Osteocyte (in vitro differentiated cells): ENCODE results near the gene VCPKMT. TPM values are rescaled to one million over a fixed set of nuclear protein-coding genes. Genes with fewer than 3 reads are reported as not detected.

Experiments
- DNase-seq: peaks from one replicate; pipeline ENCODE4 v3.0.0; 2021; ENCODE audit warnings: mixed read lengths; ENCODE audit not compliant: unreplicated experiment; ENCODE audit errors: extremely low spot score
- H3K27ac Mint-ChIP-seq: one replicate; pipeline ENCODE4 v1.8.0; 2021; ENCODE audit warnings: mild to moderate bottlenecking, mixed read lengths; ENCODE audit not compliant: unreplicated experiment
- H3K27me3 Mint-ChIP-seq: one replicate; pipeline ENCODE4 v1.8.0; 2021; ENCODE audit warnings: mixed read lengths; ENCODE audit not compliant: unreplicated experiment
- H3K36me3 Mint-ChIP-seq: one replicate; pipeline ENCODE4 v1.8.0; 2021; ENCODE audit warnings: mixed read lengths; ENCODE audit not compliant: unreplicated experiment
- H3K4me1 Mint-ChIP-seq: one replicate; pipeline ENCODE4 v1.8.0; 2021; ENCODE audit warnings: mixed read lengths; ENCODE audit not compliant: unreplicated experiment
- H3K4me3 Mint-ChIP-seq: one replicate; pipeline ENCODE4 v1.8.0; 2021; ENCODE audit warnings: mild to moderate bottlenecking, moderate library complexity, mixed read lengths; ENCODE audit not compliant: unreplicated experiment
- H3K9me3 Mint-ChIP-seq: one replicate; pipeline ENCODE4 v1.8.0; 2021; ENCODE audit warnings: mixed read lengths; ENCODE audit not compliant: unreplicated experiment
- CTCF ChIP-seq: fragments of 200-600 bp; sonication (generic); IDR thresholded peaks from 2 replicates; pipeline ENCODE4 v1.5.0; 2021; ENCODE audit warnings: antibody characterized with exemption, mild to moderate bottlenecking, moderate library complexity
- total RNA-seq: library from RNA; stranded (reverse); gene quantifications from 2 replicates; pipeline ENCODE4 v1.2.1, GENCODE V29; 2021

Gene VCPKMT
- total RNA-seq, 1 donor from 2014 or later: 10.1 TPM

DNA sequence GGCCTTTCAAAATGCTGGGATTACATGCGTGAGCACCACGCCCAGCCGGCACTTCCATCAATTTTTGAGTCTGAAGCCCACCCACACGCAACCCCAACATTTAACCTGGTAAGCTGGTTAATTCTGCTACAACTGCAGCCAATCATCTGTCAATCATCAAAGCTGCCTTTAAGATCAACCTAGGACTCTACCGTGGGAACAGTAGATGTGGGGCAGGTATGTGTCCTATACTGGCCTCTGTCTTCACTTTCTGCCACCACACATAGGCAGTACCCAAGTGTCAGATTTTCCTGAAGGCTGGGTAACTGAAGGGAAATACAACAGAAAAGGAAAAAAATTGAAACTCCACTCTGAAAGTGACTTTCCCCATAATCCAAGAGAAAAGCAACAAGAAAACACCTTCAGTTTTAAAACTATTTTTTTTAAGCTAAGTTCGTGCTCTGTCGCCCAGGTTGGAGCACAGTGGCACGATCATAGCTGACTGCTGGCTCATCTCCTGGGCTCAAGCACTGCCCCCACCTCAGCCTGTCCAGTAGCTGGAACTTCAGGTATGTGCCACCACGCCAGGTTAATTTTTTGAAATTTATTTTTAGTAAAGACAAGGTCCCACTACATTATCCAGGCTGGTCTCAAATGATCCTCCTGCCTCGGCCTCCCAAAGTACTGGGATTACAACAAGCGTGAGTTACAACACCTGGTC lies 22.2 kb downstream of the VCPKMT start:
- H3K4me1 Mint-ChIP-seq: no peaks in the 10 kb centered on the region
- H3K27ac Mint-ChIP-seq: no peak overlapping the region
- DNase-seq: no peak
- no peaks in the 10 kb centered on the region for H3K27me3 Mint-ChIP-seq
- H3K4me3 Mint-ChIP-seq: no peak overlapping the region
- no peaks in the 10 kb centered on the region for H3K9me3 Mint-ChIP-seq
- TF ChIP-seq CTCF: no peak
- peaks cover 10% of the 10 kb centered on the region for H3K36me3 Mint-ChIP-seq

DNA sequence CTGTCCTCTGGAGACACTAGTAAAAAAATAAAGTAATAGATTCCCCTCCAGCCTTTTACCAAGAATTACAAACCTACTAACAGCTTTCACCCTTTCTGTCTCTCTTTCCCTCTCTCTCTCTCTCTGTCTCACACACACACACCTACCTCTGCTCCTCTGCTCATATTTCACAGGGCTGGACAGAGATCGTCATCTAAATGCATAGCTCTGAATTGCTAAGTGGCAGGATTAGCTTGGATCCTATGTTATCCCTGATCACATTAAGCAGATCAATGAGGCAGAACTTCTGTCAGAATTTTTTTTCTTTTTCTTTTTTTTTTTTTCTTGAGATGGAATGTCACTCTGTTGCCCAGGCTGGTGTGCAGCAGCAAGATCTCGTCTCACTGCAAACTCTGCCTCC lies 22.9 kb downstream of the VCPKMT start:
- Mint-ChIP-seq H3K4me3 (no peak overlapping the region), H3K27ac (no peak overlapping the region), H3K36me3 (peaks cover 10% of the 10 kb centered on the region), H3K27me3 (no peaks in the 10 kb centered on the region), H3K4me1 (no peaks in the 10 kb centered on the region), H3K9me3 (no peaks in the 10 kb centered on the region)
- DNase-seq: no peak
- TF ChIP-seq CTCF: no peak

GRCh38 chr14:50092006-50092555 lies 24.3 kb downstream of the VCPKMT start:
- no peak overlapping the region for H3K27ac Mint-ChIP-seq
- peaks cover 10% of the 10 kb centered on the region for H3K36me3 Mint-ChIP-seq
- no peak for TF ChIP-seq CTCF
- DNase-seq: peak; percentile 68
- H3K27me3 Mint-ChIP-seq: no peaks in the 10 kb centered on the region
- H3K9me3 Mint-ChIP-seq: no peaks in the 10 kb centered on the region
- H3K4me1 Mint-ChIP-seq: no peaks in the 10 kb centered on the region
- H3K4me3 Mint-ChIP-seq: no peak overlapping the region

DNA sequence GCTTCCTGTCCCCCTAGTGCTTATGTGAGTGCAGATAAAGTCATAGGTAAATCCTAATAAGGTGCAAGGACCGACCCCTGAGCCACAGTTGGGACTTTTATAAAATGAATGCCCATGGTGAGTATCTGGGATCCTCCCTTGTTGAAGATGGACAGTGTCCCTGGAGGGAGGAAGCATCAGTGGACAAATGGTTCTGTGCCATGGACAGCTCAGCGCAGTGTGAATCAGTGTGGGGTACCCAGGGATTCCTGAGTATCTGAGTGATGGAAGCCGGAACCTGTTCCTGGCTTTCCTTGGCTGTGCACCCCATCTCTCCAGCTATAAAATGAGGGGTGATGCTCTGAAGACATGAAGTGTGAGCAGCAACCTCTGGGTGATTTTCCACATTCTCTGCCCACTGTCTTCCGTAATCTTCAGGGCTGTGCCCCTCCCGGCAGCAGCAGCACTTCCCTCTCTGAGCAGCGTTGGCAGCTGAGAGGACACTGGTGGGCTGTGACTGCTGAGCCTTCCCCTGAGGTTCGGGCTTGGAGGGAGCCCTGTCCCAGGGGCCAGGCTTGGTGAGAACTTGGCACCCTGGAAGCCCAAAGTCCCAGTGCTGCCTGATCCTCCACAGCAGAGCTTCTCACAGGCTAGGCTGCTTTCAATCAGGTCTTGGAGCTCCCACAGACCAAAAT lies 25.0 kb downstream of the VCPKMT start:
- Mint-ChIP-seq H3K27me3 (no peaks in the 10 kb centered on the region), H3K4me1 (no peaks in the 10 kb centered on the region), H3K27ac (no peak overlapping the region), H3K36me3 (peaks cover 5% of the 10 kb centered on the region), H3K4me3 (no peak overlapping the region), H3K9me3 (no peaks in the 10 kb centered on the region)
- no peak for TF ChIP-seq CTCF
- DNase-seq: peak; percentile 68

DNA sequence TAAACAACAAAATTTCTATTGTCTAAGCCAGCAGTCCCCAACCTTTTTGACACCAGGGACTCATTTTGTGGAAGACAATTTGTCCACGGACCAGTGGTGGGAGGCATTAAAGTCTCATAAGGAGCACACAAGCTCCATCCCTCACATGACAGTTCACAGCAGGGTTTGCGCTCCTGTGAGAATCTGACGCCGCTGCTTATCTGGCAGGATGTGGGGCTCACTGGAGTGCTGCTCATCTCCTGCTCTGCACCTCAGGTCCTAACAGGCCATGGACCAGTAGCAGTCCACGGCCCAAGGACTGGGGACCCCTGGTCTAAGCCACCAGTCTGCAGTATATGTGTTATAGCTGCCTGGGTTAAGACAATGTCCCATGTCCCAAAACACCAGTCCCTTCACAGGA lies 27.2 kb downstream of the VCPKMT start:
- H3K27me3 Mint-ChIP-seq: no peaks in the 10 kb centered on the region
- no peaks in the 10 kb centered on the region for H3K9me3 Mint-ChIP-seq
- H3K4me1 Mint-ChIP-seq: peaks cover 6% of the 10 kb centered on the region
- H3K36me3 Mint-ChIP-seq: no peaks in the 10 kb centered on the region
- peak; percentile 34 for DNase-seq
- H3K4me3 Mint-ChIP-seq: no peak overlapping the region
- no peak overlapping the region for H3K27ac Mint-ChIP-seq
- TF ChIP-seq CTCF: no peak
